Measurements from ENCODE around the gene ULK4.

The ULK4 gene

DNA sequence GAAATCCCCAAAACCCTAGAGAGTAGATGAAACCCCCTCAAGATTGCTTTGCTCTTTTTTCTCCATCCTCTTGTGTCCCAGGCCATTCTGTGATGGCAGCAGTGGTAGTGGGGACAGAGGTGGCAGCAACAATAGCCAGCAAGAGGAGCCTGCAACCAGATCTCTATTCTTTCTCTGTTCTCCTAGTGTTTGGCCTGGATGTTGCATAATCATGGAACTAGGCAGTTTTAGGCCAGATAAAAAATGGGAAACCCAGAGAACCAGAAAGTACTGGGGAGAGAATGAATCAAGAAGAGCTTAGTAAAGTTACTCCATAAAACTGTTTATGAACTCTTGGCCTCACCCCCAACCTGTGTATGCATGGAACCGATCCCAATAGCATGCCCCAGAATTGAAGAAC, 710.3 kb downstream of the ULK4 start:
- Mint-ChIP-seq H3K36me3 (ENCODE audit: insufficient read depth) (no peaks in the 10 kb centered on the region), H3K4me3 (no peak overlapping the region), H3K9me3 (no peaks in the 10 kb centered on the region), H3K27me3 (no peaks in the 10 kb centered on the region), H3K27ac (no peak overlapping the region), H3K4me1 (ENCODE audit: low read depth in 2 of 2) (no peaks in the 10 kb centered on the region)
- ATAC-seq (replicated peaks) (no peak), DNase-seq (no peak)

DNA sequence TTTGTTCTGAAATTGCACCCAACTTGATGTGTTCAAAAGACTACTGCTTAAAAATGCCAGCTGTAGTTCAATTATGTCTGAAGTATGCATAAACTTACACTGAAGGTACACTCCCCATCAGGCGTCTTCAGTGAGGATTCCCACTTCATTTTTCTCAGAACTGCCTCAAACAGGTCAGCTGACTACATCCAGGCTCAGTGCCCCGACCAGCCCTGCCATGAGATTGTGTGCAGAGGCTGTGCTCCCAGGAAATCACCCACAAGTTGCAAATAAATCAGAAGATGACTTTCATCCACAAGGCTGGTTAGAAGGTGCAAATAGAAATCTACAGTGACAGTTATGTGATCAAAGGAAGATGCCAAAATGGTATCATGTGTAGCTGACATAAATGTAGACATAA, 711.1 kb downstream of the ULK4 start:
- ATAC-seq (replicated peaks) (no peak), DNase-seq (no peak)
- H3K4me3 Mint-ChIP-seq: no peak overlapping the region
- H3K36me3 Mint-ChIP-seq (ENCODE audit: insufficient read depth): no peaks in the 10 kb centered on the region
- no peaks in the 10 kb centered on the region for H3K27me3 Mint-ChIP-seq
- H3K9me3 Mint-ChIP-seq: no peaks in the 10 kb centered on the region
- H3K4me1 Mint-ChIP-seq (ENCODE audit: low read depth in 2 of 2): no peaks in the 10 kb centered on the region
- no peak overlapping the region for H3K27ac Mint-ChIP-seq

DNA sequence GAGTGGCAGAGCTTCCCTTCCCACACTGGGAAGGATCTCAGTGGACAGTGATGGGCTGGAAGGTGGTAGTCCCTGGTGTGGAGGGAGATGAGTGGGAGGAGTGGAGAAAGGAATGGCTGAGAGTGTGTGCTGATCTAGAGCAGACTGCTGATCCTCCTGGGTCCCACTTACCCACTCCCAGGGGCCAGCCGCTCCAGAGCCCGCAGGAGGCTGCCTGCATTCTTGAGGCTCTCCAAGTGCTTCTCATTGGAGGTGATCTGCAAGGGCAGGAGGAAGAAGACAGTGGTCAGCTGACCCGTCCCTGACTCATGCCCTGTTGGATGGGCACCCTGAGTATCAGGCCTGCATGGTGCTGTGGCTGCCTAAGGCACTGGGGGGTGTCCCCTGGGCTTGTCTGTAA, 712.6 kb downstream of the ULK4 start:
- no peaks in the 10 kb centered on the region for H3K4me1 Mint-ChIP-seq (ENCODE audit: low read depth in 2 of 2)
- peaks cover 7% of the 10 kb centered on the region for H3K36me3 Mint-ChIP-seq (ENCODE audit: insufficient read depth)
- no peak for ATAC-seq (replicated peaks)
- H3K27ac Mint-ChIP-seq: no peak overlapping the region
- H3K4me3 Mint-ChIP-seq: no peak overlapping the region
- H3K9me3 Mint-ChIP-seq: no peaks in the 10 kb centered on the region
- DNase-seq: no peak
- no peaks in the 10 kb centered on the region for H3K27me3 Mint-ChIP-seq

- H3K9me3 Mint-ChIP-seq: no peaks in the 10 kb centered on the region
- DNase-seq (no peak), ATAC-seq (replicated peaks) (no peak)
- H3K4me1 Mint-ChIP-seq (ENCODE audit: low read depth in 2 of 2): no peaks in the 10 kb centered on the region
- H3K27ac Mint-ChIP-seq: no peak overlapping the region
- peaks cover 10% of the 10 kb centered on the region for H3K36me3 Mint-ChIP-seq (ENCODE audit: insufficient read depth)
- no peaks in the 10 kb centered on the region for H3K27me3 Mint-ChIP-seq
- H3K4me3 Mint-ChIP-seq: no peak overlapping the region
These were observed 713.4 kb downstream of the ULK4 start for GRCh38 chr3:41248525-41248924.

DNA sequence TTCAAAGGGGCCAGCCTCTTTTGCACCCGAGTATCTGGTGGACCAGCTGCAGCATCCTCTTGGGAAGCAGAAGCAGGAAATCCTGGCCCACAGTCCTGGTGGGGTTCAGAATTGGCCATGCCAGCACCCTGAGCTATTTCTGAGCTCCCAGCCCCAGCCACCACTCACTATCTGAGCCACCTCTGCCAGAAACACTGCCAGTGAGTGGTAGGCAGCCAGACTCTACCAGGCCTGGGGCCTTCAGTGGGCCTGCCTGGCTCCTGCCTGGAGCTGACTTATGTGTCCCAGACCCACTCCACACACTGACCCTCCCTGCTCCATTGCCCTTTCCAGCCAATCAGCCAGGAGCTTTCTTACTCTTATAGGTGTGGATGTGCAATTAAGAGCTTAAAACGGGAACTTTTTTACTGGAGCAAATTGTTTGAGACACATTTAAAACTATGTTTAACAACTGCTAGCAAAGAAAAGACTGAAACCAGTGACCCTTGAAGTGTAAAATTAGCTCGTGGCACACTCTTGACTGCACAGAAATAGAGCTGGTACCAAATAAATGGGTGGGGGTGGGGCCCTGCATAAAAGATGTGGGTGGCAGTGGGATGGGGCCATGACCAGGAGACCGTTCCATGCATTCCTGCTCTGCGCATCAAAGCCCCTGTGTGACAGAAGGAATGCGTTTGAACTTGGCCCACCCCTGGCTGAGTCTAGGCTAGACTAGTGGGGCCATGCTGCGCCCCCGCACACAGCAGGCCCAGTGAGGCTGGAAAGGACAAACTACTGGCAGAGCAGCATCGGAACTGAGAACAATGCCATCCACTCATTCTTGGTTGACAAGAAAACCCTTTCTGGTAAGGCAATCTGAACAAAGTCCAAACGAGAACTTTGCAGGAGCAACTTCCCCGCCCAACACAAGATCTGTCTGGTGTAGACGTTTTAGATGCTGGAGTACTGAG, 714.6 kb downstream of the ULK4 start:
- Mint-ChIP-seq H3K4me1 (ENCODE audit: low read depth in 2 of 2) (no peaks in the 10 kb centered on the region), H3K4me3 (no peak overlapping the region), H3K27me3 (no peaks in the 10 kb centered on the region), H3K9me3 (no peaks in the 10 kb centered on the region), H3K36me3 (ENCODE audit: insufficient read depth) (peaks cover 22% of the 10 kb centered on the region), H3K27ac (no peak overlapping the region)
- DNase-seq (no peak), ATAC-seq (replicated peaks) (no peak)

DNA sequence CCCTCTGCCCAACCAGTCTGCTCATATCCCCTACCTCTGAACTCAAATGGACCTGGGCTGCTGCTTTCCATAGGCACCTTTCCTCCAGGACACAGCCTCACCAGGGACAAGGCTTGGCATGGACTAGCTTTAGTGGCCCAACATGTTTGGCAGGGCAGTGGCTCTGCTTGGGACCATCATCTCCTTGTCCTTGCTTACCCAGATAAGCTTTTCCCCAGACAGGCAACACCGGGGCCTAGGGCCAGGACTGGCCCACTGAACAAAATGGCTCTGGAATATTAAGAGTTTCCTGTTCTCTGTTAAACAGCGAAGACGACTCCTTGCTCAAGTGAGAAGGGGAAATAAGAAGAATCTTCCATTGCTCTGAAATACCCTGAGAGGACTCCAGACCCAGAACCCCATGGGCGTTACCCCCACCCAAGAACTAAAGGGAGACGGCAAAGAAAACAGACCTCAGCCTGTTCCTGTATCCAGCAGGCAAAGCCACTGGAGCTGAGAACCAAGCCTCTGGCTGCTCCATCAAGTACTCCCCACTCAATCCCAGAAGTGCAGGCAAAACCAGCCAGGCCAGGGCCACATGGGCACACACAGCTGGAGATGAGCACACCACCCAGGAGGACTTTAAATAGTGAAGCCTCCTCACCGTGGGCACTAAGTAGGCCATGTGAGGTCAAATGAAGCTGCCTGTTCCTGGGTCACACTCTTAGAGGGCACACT, 717.1 kb downstream of the ULK4 start:
- H3K9me3 Mint-ChIP-seq: no peaks in the 10 kb centered on the region
- ATAC-seq (replicated peaks): no peak
- peak overlapping the region in 1 of 2 donors; percentile 20 for H3K27ac Mint-ChIP-seq
- no peak for DNase-seq
- H3K4me1 Mint-ChIP-seq (ENCODE audit: low read depth in 2 of 2): no peaks in the 10 kb centered on the region
- H3K36me3 Mint-ChIP-seq (ENCODE audit: insufficient read depth): peaks cover 48% of the 10 kb centered on the region
- H3K27me3 Mint-ChIP-seq: no peaks in the 10 kb centered on the region
- H3K4me3 Mint-ChIP-seq: no peak overlapping the region

DNA sequence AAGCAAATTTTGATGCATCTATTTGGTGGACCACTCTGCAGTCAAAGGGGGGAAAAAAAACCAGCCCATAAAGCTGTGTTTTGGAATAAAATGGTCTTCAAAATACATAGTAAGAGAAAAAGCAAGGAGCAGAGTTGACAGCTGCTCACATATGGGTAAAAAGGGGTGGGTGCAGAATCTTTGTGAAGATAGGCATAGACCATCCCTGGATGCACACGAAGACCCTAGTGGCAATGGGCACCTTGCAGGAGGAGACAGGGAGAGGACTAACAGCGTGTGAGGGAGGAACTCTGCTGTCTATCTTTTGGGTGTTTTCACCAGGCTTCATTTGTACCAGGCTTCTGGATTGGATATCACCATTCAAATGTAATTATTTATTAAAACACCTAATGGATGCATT, 718.7 kb downstream of the ULK4 start:
- no peak for ATAC-seq (replicated peaks)
- H3K36me3 Mint-ChIP-seq (ENCODE audit: insufficient read depth): peaks cover 62% of the 10 kb centered on the region
- H3K9me3 Mint-ChIP-seq: no peaks in the 10 kb centered on the region
- DNase-seq: no peak
- peaks cover 1 to 3% of the 10 kb centered on the region in 2 donors for H3K4me1 Mint-ChIP-seq (ENCODE audit: low read depth in 2 of 2)
- no peak overlapping the region for H3K4me3 Mint-ChIP-seq
- no peaks in the 10 kb centered on the region for H3K27me3 Mint-ChIP-seq
- H3K27ac Mint-ChIP-seq: peak overlapping the region; percentile 17 to 88

- no peaks in the 10 kb centered on the region for H3K27me3 Mint-ChIP-seq
These were observed 719.9 kb downstream of the ULK4 start for GRCh38 chr3:41241800-41242571.

DNA sequence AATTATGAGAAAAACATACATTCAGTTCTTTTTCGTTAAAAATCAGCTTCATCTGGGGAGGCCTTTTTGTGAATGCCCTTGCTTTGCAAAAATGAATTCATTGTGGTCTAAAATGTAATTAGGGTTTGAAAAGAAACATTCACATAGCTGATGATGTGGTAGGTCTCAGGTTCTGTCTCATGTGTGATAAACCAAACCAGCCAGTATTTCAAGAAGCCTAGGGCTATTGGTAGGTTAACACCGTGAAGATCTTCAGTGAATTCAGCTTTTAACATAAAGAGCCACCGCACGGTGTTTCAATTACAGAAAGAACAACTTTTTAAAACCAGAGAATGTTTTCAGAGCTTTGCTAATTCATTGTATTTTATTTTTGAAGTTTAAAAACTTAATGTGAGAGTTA, 720.7 kb downstream of the ULK4 start:
- no peak overlapping the region for H3K4me3 Mint-ChIP-seq
- no peaks in the 10 kb centered on the region for H3K27me3 Mint-ChIP-seq
- DNase-seq (no peak), ATAC-seq (replicated peaks) (no peak)
- no peaks in the 10 kb centered on the region for H3K9me3 Mint-ChIP-seq
- H3K4me1 Mint-ChIP-seq (ENCODE audit: low read depth in 2 of 2): peaks cover 1 to 6% of the 10 kb centered on the region in 2 donors
- H3K27ac Mint-ChIP-seq: peak overlapping the region; percentile 6 to 17
- H3K36me3 Mint-ChIP-seq (ENCODE audit: insufficient read depth): peaks cover 82% of the 10 kb centered on the region

More at GRCh38 chr3:41241800-41242571, 719.9 kb downstream of the ULK4 start:
- no peak for ATAC-seq (replicated peaks)
- Mint-ChIP-seq H3K36me3 (ENCODE audit: insufficient read depth) (peaks cover 74% of the 10 kb centered on the region), H3K4me3 (no peak overlapping the region), H3K4me1 (ENCODE audit: low read depth in 2 of 2) (peaks cover 1 to 6% of the 10 kb centered on the region in 2 donors), H3K9me3 (no peaks in the 10 kb centered on the region), H3K27ac (peak overlapping the region; percentile 6 to 17)
- DNase-seq: no peak

DNA sequence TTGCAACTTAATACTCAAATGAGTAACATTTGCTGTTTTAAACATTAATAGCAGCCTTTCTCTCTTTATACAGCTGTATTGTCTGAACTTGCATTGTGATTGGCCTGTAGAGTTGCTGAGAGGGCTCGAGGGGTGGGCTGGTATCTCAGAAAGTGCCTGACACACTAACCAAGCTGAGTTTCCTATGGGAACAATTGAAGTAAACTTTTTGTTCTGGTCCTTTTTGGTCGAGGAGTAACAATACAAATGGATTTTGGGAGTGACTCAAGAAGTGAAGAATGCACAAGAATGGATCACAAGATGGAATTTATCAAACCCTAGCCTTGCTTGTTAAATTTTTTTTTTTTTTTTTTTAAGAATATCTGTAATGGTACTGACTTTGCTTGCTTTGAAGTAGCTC, 722.3 kb downstream of the ULK4 start:
- Mint-ChIP-seq H3K27ac (peak overlapping the region in 1 of 2 donors; percentile 39), H3K27me3 (no peaks in the 10 kb centered on the region), H3K36me3 (ENCODE audit: insufficient read depth) (peaks cover 91% of the 10 kb centered on the region), H3K9me3 (no peaks in the 10 kb centered on the region), H3K4me3 (no peak overlapping the region), H3K4me1 (ENCODE audit: low read depth in 2 of 2) (peaks cover 1 to 6% of the 10 kb centered on the region in 2 donors)
- DNase-seq: no peak
- ATAC-seq (replicated peaks): no peak

DNA sequence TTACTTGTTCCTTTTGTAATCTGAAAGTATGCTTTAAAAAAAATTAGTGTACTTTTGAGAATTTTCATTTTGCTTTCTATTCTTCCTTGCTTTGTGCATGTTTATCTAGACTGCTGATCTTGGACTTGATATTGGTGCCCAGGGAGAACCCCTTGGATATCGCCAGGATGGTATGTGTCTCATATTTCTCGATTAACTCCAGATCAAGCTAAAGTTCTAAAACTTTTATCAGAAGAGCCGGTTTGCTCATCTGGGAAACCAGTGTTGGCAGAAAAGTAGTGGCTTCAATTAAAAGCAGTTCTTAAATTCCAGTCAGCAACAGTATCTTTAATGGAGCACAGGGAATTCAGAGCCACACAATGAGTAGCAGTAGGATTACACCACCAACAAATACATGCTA, 724.0 kb downstream of the ULK4 start:
- Mint-ChIP-seq H3K27me3 (no peaks in the 10 kb centered on the region), H3K27ac (peak overlapping the region in 1 of 2 donors; percentile 5)
- no peak for DNase-seq

DNA sequence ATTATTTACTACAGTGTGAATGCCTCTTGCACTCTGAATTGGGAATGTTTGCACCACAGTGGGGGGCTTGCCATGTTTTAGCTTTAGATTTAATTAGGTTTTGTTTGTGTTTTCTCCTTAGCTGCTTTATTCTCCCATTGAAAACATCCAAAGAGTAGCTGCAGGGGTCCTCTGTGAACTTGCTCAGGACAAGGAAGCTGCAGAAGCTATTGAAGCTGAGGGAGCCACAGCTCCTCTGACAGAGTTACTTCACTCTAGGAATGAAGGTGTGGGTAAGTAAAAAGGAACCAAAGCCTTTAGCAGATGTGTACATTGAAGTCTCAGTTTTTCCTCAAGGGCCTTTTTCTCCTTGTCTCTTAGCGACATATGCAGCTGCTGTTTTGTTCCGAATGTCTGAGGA, 725.7 kb downstream of the ULK4 start:
- ATAC-seq (replicated peaks): no peak
- peaks cover 94% of the 10 kb centered on the region for H3K36me3 Mint-ChIP-seq (ENCODE audit: insufficient read depth)
- no peak overlapping the region for H3K4me3 Mint-ChIP-seq
- H3K9me3 Mint-ChIP-seq: no peaks in the 10 kb centered on the region
- DNase-seq: no peak
- peak overlapping the region in 1 of 2 donors; percentile 28 for H3K27ac Mint-ChIP-seq
- H3K4me1 Mint-ChIP-seq (ENCODE audit: low read depth in 2 of 2): peaks cover 1 to 18% of the 10 kb centered on the region in 2 donors
- no peaks in the 10 kb centered on the region for H3K27me3 Mint-ChIP-seq

More for the DNA sequence above, 724.0 kb downstream of the ULK4 start:
- Mint-ChIP-seq H3K9me3 (no peaks in the 10 kb centered on the region), H3K4me1 (ENCODE audit: low read depth in 2 of 2) (peaks cover 1 to 8% of the 10 kb centered on the region in 2 donors), H3K36me3 (ENCODE audit: insufficient read depth) (peaks cover 98% of the 10 kb centered on the region), H3K4me3 (no peak overlapping the region)
- no peak for ATAC-seq (replicated peaks)
